B cell (primary cell): ENCODE data around the gene TERB1. TPM values are rescaled to one million over a fixed set of nuclear protein-coding genes. Genes with fewer than 3 reads are reported as not detected.

Experiments used
- ATAC-seq: fragments of 200-7000 bp; cut with Tn5 transposase; one replicate; pipeline ENCODE4 v1.10.0; 2021; ENCODE audit warnings: low read depth, mild to moderate bottlenecking, moderate number of reproducible peaks, moderate library complexity
- CTCF ChIA-PET: fragments of 350-600 bp; sonication (Branson Sonifier 250); formaldehyde crosslinking; loops from one replicate; lab custom pipeline; 2021; ENCODE audit warnings: antibody characterized with exemption, inconsistent platforms; lab: Charles Lee
- POLR2A ChIA-PET: fragments of 350-600 bp; sonication (Branson Sonifier 250); formaldehyde crosslinking; loops from one replicate; lab custom pipeline; 2021; ENCODE audit warnings: antibody characterized with exemption; lab: Charles Lee
- DNase-seq: peaks from one replicate; pipeline ENCODE4 v3.0.0; 2013
- H2AFZ ChIP-seq: 2 replicates; pipeline ENCODE4 v1.6.1; 2012; ENCODE audit warnings: mild to moderate bottlenecking, low read depth, low read length; ENCODE audit not compliant: insufficient read depth, poor library complexity, severe bottlenecking
- H3K27ac ChIP-seq, 2 donors: 1 replicate in 1 of 2; 2 replicates in 1 of 2; pipeline ENCODE4 v1.5.1; 2012 to 2013; ENCODE audit warnings: low read length in 2 of 2, mild to moderate bottlenecking in 2 of 2, moderate library complexity in 1 of 2
- H3K27me3 ChIP-seq, 4 experiments: fragments of 200-600 bp in 1 of 4; sonication (generic) in 1 of 4; replicated peaks in 1 of 4; 1 replicate in 2 of 4; 2 replicates in 2 of 4; pipeline versions ENCODE4 v1.6.1 to v1.7.0; 2013 to 2016; ENCODE audit warnings: low read length in 3 of 4, mild to moderate bottlenecking in 2 of 4, mixed read lengths in 1 of 4, moderate library complexity in 1 of 4; ENCODE audit not compliant: insufficient read depth in 4 of 4, control insufficient read depth in 3 of 4; ENCODE audit errors: control extremely low read depth in 1 of 4
- H3K36me3 ChIP-seq, 2 experiments: replicated peaks in 1 of 2; 1 replicate in 1 of 2; 2 replicates in 1 of 2; pipeline versions ENCODE4 v1.6.1 to v1.7.1; 2013; ENCODE audit warnings: low read length in 1 of 2; ENCODE audit not compliant: insufficient read depth in 2 of 2, control insufficient read depth in 1 of 2; ENCODE audit errors: control extremely low read depth in 1 of 2, extremely low read depth in 1 of 2
- H3K4me1 ChIP-seq, 2 donors: fragments of 200-600 bp in 1 of 2; sonication (generic) in 1 of 2; 1 replicate in 1 of 2; 2 replicates in 1 of 2; pipeline versions ENCODE4 v1.5.1 to v1.6.1; 2013 to 2017; ENCODE audit warnings: low read length in 2 of 2; ENCODE audit not compliant: control insufficient read depth in 2 of 2, insufficient read depth in 2 of 2
- H3K4me2 ChIP-seq: replicated peaks from 2 replicates; pipeline ENCODE3; 2012; ENCODE audit warnings: mild to moderate bottlenecking, low read depth, low read length; ENCODE audit not compliant: poor library complexity, severe bottlenecking
- H3K4me3 ChIP-seq, 5 experiments: fragments of 200-600 bp in 1 of 5; sonication (generic) in 1 of 5; 1 replicate in 3 of 5; 2 replicates in 2 of 5; pipeline versions ENCODE4 v1.5.1 to v1.7.0; 2011 to 2016; ENCODE audit warnings: low read length in 4 of 5, mild to moderate bottlenecking in 4 of 5, low read depth in 2 of 5, control low read depth in 1 of 5, moderate library complexity in 1 of 5; ENCODE audit not compliant: insufficient read depth in 1 of 5; ENCODE audit errors: control extremely low read depth in 1 of 5, extremely low read depth in 1 of 5
- H3K79me2 ChIP-seq: fragments of 200-600 bp; sonication (generic); one replicate; pipeline ENCODE4 v1.6.0; 2016; ENCODE audit warnings: low read length; ENCODE audit not compliant: control insufficient read depth, insufficient read depth
- H3K9ac ChIP-seq: fragments of 200-600 bp; sonication (generic); 2 replicates; pipeline ENCODE4 v1.6.1; 2017; ENCODE audit warnings: mild to moderate bottlenecking, low read length, moderate library complexity
- H3K9me3 ChIP-seq, 3 donors: one replicate each; pipeline versions ENCODE4 v1.6.1 to v1.7.1; 2013; ENCODE audit warnings: low read length in 2 of 3; ENCODE audit not compliant: control insufficient read depth in 2 of 3, insufficient read depth in 1 of 3; ENCODE audit errors: control extremely low read depth in 1 of 3
- H4K20me1 ChIP-seq: 2 replicates; pipeline ENCODE4 v1.6.0; 2012; ENCODE audit warnings: mild to moderate bottlenecking, low read length; ENCODE audit not compliant: insufficient read depth, control insufficient read depth, poor library complexity, severe bottlenecking
- H3K27ac Mint-ChIP-seq: one replicate; pipeline ENCODE4 v1.8.0; 2021; ENCODE audit warnings: mixed read lengths
- H3K27me3 Mint-ChIP-seq: one replicate; pipeline ENCODE4 v1.8.0; 2021; ENCODE audit warnings: mixed read lengths
- H3K4me1 Mint-ChIP-seq: one replicate; pipeline ENCODE4 v1.8.0; 2021; ENCODE audit warnings: mixed read lengths
- H3K4me3 Mint-ChIP-seq: one replicate; pipeline ENCODE4 v1.8.0; 2021; ENCODE audit warnings: mixed read lengths
- H3K9me3 Mint-ChIP-seq: one replicate; pipeline ENCODE4 v1.8.0; 2022; ENCODE audit warnings: mixed read lengths; ENCODE audit not compliant: insufficient read depth
- EZH2 ChIP-seq: IDR thresholded peaks from 2 replicates; pipeline ENCODE4 v1.6.1; 2012; ENCODE audit warnings: borderline replicate concordance, low read depth, mild to moderate bottlenecking, moderate library complexity, low read length; ENCODE audit not compliant: insufficient read depth, poor library complexity, severe bottlenecking
- WGBS: methylation state at CpG from one replicate; pipeline ENCODE4 v1.1.5; 2013; ENCODE audit warnings: missing lambda C conversion rate; ENCODE audit not compliant: insufficient coverage; 5-methylcytosine and 5-hydroxymethylcytosine counted together
- intact Hi-C: fragments of 100-400 bp; cut with micrococcal nuclease; formaldehyde crosslinking; loops from one replicate; pipeline ENCODE4 v1.10.0; 2022
- polyA plus RNA-seq: library from polyadenylated mRNA; depleted of rRNA; stranded (reverse); fragments of >200 nt; gene quantifications from 2 replicates; pipeline ENCODE4 v1.2.3, GENCODE V29; 2012
- total RNA-seq, 2 donors: library from RNA; stranded (reverse); fragments of 120-200 nt in 1 of 2; gene quantifications; 1 replicate in 1 of 2; 2 replicates in 1 of 2; pipeline versions ENCODE4 v1.2.3 to v1.2.4, GENCODE V29; 2013 to 2022
- TF ChIP-seq, protein P1 (sequence below): fragments of 200-600 bp; IDR thresholded peaks from one replicate; pipeline ENCODE4 v1.8.0; 2022; ENCODE audit warnings: antibody characterized with exemption, mild to moderate bottlenecking

TERB1 gene
- total and polyA plus RNA-seq, 2 donors (not counting 1 experiment from before 2014, with no cell fraction given) = 0.71 TPM; not detected in 1

DNA sequence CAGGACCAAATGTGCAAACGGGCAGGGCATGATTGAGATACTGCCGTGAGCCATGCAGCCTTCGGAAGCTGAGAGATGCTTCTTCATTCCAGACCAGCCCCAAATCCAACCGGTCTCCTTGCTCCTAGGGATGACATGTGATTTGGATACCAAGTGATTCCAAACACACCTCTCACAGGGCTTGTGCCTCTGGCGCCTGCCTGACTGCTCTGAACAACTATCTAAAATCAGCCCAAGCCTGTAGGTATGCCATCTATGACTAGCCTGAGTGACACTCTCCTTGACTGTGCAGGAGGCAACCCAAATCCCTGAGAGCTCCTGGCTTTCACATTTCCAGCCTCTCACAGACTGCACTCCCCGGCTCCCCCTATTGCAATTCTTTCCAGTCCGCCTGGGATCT is 70.3 kb downstream of the TERB1 start:
- Mint-ChIP-seq H3K27me3 (no peaks in the 10 kb centered on the region), H3K4me3 (no peak overlapping the region), H3K4me1 (peaks cover 3% of the 10 kb centered on the region), H3K27ac (no peak overlapping the region), H3K9me3 (no peaks in the 10 kb centered on the region)
- H3K36me3 ChIP-seq = peaks cover 6 to 80% of the 10 kb centered on the region in 2 experiments
- no peak overlapping the region for H3K27ac ChIP-seq
- intact Hi-C loops = no loop called here
- no peak overlapping the region for H3K4me3 ChIP-seq
- H3K9me3 ChIP-seq = no peaks in the 10 kb centered on the region
- ATAC-seq (no peak), DNase-seq (no peak)
- H3K27me3 ChIP-seq = no peaks in the 10 kb centered on the region
- no peak for TF ChIP-seq EZH2
- TF ChIP-seq, protein P1, sequence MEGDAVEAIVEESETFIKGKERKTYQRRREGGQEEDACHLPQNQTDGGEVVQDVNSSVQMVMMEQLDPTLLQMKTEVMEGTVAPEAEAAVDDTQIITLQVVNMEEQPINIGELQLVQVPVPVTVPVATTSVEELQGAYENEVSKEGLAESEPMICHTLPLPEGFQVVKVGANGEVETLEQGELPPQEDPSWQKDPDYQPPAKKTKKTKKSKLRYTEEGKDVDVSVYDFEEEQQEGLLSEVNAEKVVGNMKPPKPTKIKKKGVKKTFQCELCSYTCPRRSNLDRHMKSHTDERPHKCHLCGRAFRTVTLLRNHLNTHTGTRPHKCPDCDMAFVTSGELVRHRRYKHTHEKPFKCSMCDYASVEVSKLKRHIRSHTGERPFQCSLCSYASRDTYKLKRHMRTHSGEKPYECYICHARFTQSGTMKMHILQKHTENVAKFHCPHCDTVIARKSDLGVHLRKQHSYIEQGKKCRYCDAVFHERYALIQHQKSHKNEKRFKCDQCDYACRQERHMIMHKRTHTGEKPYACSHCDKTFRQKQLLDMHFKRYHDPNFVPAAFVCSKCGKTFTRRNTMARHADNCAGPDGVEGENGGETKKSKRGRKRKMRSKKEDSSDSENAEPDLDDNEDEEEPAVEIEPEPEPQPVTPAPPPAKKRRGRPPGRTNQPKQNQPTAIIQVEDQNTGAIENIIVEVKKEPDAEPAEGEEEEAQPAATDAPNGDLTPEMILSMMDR = no peak
- no peaks in the 10 kb centered on the region for H4K20me1 ChIP-seq
- H3K4me2 ChIP-seq = no peak overlapping the region
- H3K4me1 ChIP-seq = no peaks in the 10 kb centered on the region
- no peak overlapping the region for H2AFZ ChIP-seq
- 97% methylated on average over 5 of the region's 7 CpGs for WGBS
- CTCF ChIA-PET = interaction anchor here (1.5 to 2.3 kb wide), 2 partner anchors 9 to 20 kb away, joined by 5 to 8 read pairs; partner anchors contain the start of gene DYNC1LI2
- POLR2A ChIA-PET = no interaction called here
- H3K79me2 ChIP-seq = no peaks in the 10 kb centered on the region
- no peak overlapping the region for H3K9ac ChIP-seq

DNA sequence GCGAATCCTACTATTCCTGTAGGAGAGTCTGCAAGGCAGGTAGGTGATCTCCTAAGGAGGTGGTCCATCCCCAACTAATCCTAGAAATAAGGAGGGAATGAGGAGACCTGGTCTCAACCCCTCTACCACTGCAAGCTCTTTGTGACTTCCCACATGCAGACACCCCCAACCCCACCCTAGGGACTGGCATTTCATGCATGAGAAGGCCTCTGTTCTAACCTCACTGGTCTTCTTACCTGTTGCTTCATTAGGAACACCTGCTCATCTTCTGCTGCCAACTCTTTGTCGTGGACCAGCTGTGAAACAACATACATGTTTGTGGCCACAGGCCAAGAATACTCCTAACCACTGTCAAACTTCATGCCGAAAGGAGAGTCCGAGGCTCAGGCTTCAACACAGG is 72.6 kb downstream of the TERB1 start:
- Histone ChIP-seq H3K4me3 (no peak overlapping the region), H3K36me3 (peaks cover 6 to 81% of the 10 kb centered on the region in 2 experiments), H3K79me2 (no peaks in the 10 kb centered on the region), H3K27me3 (no peaks in the 10 kb centered on the region), H3K9ac (no peak overlapping the region), H3K4me2 (no peak overlapping the region), H3K27ac (no peak overlapping the region), H3K4me1 (no peaks in the 10 kb centered on the region), H4K20me1 (no peaks in the 10 kb centered on the region), H3K9me3 (no peaks in the 10 kb centered on the region), H2AFZ (no peak overlapping the region)
- no peak for TF ChIP-seq EZH2
- TF ChIP-seq, protein P1 = no peak
- ChIA-PET CTCF (interaction anchor here (0.8 to 3.8 kb wide), 15 partner anchors 9 to 323 kb away, joined by 3 to 40 read pairs (median 5); partner anchors contain the start of genes CKLF and DYNC1LI2), POLR2A (no interaction called here)
- intact Hi-C loops = loop anchor here (1.0 to 2.0 kb wide), 2 partner anchors 139 to 322 kb away; no protein-coding TSS in a partner anchor
- no peak for ATAC-seq
- Mint-ChIP-seq H3K4me1 (peaks cover 3% of the 10 kb centered on the region), H3K9me3 (no peaks in the 10 kb centered on the region), H3K27me3 (no peaks in the 10 kb centered on the region), H3K4me3 (no peak overlapping the region), H3K27ac (no peak overlapping the region)
- WGBS = 79% methylated on average over 3 of the region's 4 CpGs
- no peak for DNase-seq
